ENCODE data around the gene RHNO1.

- TF ChIP-seq CTCF (IDR thresholded peaks at IDR 0.05) = no peak
- TF ChIP-seq POLR2AphosphoS5 (IDR thresholded peaks at IDR 0.05) = no peak
Measured at GRCh38 chr12:2924019-2924418, 47.0 kb downstream of the RHNO1 start.

Measured in suprapubic skin (tissue), 3 donors.